ENCODE data around the gene LAMTOR2. TPM values are rescaled to one million over a fixed set of nuclear protein-coding genes. Genes with fewer than 3 reads are reported as not detected.
"Not testable (repeated sequence)": the region's sequence is repeated elsewhere in the genome, so short reads cannot be mapped to it uniquely, and the experiment has no call there.

Gene LAMTOR2
- 67.3 and 70.9 TPM in 2 replicates for total RNA-seq (2014; rRNA removed)
- polyA plus RNA-seq (2012) = 135 TPM

DNA sequence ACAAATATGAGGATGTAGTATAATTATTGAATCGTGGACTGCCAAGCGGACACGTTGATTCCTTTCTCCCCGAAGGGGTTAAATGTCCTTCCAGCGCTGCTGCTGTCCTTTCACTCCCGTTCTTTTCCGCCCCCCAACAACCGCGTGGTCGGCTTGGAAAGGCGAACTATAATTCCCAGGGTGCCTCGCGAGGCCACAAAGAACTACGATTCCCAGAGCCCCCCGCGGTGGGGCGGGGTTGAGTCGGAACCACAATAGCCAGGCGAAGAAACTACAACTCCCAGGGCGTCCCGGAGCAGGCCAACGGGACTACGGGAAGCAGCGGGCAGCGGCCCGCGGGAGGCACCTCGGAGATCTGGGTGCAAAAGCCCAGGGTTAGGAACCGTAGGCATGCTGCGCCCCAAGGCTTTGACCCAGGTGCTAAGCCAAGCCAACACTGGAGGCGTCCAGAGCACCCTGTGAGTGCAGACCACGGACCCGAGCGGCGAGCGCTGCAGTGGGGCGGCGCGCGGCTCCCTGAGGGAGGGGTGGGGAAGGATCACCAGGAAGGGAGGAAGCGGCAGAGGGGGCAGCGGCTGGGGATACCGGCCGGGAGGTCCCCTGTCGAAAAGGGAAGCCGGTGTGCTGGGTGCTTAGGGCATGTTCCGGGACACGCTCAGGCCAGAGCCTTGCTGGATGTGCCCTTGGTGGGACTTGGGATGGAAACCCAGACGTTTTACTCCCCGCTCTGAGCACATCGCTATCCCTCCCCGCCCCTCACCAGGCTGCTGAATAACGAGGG lies at the start of gene LAMTOR2:
LAMTOR2 (plus strand) TSS at position 283 of the 781 bp plus-strand sequence; CDS start at position 391, 108 bp downstream.
- DNase-seq (ENCODE audit: low read depth) = peak; percentile 97

DNA sequence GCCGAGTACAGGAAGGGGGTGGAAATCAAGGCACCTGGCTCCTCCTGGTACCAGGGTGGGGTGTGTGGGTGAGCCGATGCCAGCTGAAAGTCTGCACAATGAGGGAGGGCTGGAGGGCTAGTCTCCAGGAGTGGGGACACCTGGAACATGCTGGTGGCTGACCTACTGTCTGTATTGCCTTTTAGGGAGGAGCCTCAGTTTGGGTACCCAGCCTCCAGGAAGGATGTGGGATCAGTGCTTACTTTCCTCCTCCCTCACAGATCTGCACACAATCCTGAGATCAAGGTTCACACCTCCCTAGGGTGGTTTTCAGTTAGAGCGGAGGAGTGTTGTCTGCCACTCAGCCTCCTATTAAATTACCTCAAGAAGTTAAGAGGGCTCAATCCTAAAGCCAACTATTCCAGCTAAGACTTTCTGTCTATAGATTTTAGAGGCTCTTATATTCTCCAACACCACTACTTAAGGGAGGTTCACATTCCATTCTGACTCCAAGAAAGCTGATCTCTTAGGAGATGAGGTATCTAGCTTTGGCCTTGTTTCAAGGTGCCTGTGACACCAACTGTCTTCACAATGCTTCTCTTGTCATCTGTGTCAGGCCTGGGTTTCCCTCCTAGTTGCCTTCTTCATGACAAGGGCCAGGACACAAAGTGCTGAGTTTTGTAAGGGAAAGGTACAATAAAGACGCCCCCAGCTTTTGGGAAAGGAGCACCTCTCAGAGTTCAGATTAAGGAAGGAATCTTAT lies 49.6 kb upstream of the LAMTOR2 start:
- DNase-seq (ENCODE audit: low read depth) = no peak

GRCh38 chr1:156006666-156007376 lies 47.8 kb upstream of the LAMTOR2 start:
- peak; percentile 54 for DNase-seq (ENCODE audit: low read depth)

DNA sequence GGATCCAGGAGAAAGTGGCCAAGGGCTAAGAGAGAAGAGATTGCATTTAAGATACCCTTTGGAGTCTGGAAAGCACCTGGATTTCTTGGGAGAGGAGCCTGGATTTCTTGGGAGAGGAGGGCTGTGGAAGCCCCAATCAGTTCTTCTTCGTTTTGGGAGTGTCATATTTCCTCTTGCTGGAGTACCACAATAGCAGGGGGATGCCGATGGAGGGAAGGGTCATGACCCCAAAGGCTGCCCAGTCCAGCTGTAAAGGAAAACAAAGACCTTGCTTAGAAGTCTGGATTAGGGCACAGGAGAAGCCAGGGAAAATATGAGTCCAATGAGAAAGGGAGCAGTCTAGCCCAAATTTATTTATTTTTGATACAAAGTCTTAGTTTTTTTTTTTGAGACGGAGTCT lies 45.2 kb upstream of the LAMTOR2 start:
- no peak for DNase-seq (ENCODE audit: low read depth)

DNA sequence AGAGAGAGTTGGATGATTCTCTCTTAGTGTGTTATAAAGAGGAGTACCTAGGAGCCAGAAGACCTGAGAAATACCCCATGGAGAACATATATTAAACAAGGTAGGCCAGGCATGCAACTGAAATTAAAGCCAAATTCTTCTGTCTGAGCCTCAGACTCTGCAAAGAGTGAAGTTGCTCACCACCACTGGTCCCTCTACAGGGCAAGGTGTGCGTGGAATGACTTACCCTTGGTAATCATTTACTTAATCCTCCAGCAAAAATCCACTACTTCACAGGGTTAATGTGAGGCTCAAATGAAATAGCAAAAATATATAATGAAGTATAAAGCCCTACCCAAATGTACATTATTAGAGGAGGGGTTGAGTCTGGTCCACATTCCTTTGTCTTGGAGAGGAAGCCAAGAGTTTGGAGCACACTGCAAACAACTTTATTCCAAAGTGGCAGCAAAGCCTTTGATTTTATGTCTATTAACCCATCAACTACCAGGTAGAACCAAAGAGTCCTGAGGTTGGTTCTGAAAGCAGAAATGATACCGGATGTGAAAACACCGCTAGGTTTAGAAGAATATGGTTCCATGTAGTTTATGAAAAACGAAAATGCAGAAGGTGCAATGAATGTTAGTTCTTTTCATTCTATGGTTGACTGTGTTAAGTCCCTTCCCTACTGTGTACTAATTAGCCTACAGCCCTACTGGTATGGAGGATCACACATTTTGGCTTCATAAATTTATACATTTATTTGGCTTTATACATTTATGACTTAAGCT lies 42.3 kb upstream of the LAMTOR2 start:
- DNase-seq (ENCODE audit: low read depth) = no peak

GRCh38 chr1:156014829-156015228 lies 39.8 kb upstream of the LAMTOR2 start:
- DNase-seq (ENCODE audit: low read depth) = no peak

DNA sequence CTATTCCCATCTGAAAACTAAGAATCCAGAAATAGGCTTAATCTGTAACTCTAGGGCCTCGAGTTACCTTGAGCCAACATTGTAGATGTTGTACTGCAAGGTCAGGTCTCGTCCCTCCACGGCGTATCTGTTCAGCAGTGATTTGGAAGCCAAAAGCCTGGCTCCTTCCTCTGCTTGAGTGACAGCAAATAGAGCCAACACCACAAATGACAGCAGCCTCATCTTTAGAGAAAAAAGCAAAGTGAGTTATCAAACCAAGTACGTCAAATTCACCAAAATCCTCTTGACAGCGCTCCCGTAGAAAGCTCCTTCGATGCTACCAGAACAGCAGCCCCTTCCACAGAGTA lies 34.7 kb upstream of the LAMTOR2 start:
- DNase-seq (ENCODE audit: low read depth) = no peak

DNA sequence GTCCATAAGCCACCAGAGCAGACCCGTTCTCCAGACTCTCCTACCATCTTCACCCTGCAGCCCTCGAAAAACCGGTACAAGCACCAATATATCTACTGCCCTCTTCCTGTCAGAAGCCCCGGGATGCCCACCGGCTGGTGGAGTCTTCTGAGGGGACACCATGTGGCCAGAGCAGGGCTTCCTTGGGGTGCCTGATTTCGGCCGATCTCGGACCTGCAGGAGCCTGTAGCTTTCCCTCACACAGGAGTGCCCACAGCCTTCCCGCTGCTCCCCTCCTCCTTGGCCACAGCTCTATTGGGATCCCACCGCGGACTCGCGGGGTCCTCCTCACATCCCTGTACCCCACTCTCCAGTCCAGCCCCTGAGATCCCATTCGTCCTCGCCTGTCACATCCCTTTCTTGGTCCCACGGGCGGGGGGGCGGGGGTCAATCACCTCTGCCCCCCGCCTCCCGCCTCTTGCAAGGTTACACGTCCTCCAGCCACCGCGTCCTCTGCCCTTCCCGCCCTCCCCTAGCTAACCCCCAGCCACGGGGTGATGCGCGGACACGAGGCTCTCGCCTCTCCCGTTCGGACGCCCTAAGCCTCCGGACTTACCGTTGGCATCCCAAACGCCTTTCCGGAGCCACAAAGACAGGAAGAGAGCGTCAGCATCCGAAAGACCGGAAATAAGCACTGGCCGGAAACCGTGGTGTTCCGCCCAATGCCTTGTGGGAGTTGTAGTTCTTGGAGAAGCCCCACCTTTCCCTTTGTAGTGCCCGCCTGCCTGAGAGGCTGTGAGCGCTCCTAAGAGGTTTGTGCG lies 34.1 kb upstream of the LAMTOR2 start, which contains the start of gene SSR2:
SSR2 (minus strand) TSS at position 659 of the 800 bp plus-strand sequence. CDS start 784 bp downstream, outside the sequence.
- peak; percentile 89 for DNase-seq (ENCODE audit: low read depth)

DNA sequence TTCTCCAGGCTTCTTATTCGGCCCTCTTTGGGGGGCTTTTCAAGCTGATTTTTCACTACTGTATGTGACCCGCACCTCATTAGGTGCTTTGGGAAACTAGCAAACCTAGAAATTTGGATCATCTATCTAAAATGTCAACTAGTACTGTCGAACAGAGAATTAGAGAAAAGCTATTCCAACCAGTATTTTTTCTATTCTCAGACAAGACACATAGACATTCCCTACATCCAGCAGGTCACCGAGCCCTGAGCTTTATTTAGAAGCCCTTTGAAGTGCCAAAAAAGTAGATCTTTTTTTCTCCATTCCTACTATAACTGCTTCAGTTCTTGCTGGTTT lies 33.5 kb upstream of the LAMTOR2 start:
- no peak for DNase-seq (ENCODE audit: low read depth)

DNA sequence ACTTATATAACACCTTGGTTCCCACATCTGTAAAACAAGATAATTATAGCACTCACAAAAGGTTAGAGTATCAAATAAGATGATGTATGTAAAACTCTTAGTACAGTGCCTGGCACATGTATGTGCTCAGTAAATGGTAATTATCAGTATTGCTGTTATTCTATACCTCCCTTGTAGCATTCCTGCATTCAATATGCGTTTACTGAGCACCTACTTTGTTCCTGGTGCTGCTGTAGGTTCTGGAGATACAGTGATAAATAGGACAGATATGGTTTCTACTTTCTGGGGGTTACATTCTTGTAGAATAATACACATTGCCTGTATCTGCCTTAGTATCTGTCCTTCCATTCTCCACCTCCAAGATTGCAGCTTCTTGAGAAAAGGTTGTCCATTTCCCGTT lies 32.6 kb upstream of the LAMTOR2 start:
- no peak for DNase-seq (ENCODE audit: low read depth)

DNA sequence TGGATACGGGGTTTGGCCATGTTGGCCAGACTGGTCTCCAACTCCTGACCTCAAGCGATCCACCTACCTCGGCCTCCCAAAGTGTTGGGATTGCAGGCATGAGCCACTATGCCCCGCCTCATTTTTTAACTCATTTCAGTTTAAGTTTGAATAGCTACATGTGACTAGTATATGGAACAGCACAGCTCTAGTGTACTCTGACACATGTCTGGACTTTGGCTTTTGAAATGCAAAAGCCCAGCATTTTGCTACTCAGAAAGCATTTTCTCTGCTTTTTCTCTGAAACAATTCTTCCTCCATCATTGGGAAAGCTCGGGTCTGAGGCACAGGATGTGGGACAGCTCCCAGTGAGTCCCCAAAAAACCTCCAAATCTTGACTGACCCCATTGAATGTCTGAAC lies 29.8 kb upstream of the LAMTOR2 start:
- DNase-seq (ENCODE audit: low read depth) = no peak

GRCh38 chr1:156025876-156026275 lies 28.7 kb upstream of the LAMTOR2 start:
- DNase-seq (ENCODE audit: low read depth) = no peak

DNA sequence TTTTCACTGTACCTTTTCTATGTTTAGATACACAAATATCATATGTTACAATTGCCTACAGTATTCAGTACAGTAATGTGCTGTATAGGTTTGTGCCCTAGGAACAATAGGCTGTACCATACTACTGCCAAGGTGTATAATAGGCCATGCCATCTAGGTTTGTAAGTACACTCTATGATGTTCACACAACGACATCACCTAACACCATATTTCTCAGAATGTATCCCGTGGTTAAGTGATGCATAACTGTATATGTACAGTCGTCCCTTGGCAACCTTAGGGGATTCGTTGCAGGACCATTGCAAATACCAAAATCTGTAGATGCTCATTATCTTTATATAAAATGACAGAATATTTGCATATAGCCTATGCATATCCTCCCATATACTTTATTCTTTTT lies 28.0 kb upstream of the LAMTOR2 start:
- no peak for DNase-seq (ENCODE audit: low read depth)

- DNase-seq (ENCODE audit: low read depth) = no peak
Observed at GRCh38 chr1:156033011-156033410, 21.6 kb upstream of the LAMTOR2 start.

- DNase-seq (ENCODE audit: low read depth) = not testable (repeated sequence)
Observed at GRCh38 chr1:156034991-156035390, 19.6 kb upstream of the LAMTOR2 start.

GRCh38 chr1:156042828-156043227 lies 11.8 kb upstream of the LAMTOR2 start:
- no peak for DNase-seq (ENCODE audit: low read depth)

DNA sequence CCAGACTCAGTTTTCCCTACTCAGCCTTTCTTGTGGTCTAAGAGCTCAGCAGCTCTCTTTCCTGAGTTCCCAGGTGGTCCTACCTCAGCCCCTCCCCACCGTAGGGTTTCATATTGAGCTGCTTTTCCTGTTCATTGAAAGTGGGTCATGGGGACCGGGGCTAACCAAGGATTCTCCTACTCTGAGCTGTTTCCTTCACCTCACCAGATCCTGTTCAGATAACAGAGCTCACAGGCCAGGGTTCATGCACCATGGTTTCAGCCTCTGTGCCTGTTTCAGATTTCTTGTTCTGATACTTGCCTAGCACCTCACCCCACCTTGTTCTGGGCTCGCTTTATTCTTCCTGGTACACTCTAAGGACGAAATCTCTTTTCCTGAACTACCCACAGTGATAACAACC lies 9.5 kb upstream of the LAMTOR2 start:
- DNase-seq (ENCODE audit: low read depth) = no peak

DNA sequence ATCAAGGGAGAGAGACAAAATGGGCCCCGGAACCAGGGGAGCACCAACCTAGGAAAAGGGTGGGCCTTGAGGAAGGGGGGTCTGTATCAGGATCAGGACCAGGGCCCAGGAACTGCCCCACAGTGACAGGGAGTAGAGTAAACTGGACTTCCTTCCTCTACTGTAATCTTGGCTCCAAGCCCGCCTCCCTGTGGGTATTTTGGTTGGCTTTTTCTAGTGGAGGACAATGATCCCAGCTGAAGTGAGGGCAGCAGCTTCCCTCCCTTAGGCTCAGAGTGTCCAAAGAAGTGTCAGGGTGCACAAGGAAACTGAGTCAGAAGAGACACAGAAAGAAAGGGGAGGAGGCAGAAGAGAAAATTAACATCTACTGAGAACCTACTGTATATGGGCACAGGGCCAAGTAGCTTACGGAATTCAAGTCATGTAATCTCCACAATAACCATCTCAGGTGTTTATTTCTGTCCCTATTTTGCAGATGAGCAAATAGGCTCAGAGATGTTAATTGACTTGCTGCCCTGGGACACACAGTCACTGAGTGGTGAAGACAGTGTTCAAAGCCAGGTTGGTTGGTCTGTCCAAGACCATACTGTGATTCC lies 5.8 kb upstream of the LAMTOR2 start:
- no peak for DNase-seq (ENCODE audit: low read depth)

- peak; percentile 33 for DNase-seq (ENCODE audit: low read depth)
Observed at GRCh38 chr1:156050376-156050775, 4.2 kb upstream of the LAMTOR2 start.

DNA sequence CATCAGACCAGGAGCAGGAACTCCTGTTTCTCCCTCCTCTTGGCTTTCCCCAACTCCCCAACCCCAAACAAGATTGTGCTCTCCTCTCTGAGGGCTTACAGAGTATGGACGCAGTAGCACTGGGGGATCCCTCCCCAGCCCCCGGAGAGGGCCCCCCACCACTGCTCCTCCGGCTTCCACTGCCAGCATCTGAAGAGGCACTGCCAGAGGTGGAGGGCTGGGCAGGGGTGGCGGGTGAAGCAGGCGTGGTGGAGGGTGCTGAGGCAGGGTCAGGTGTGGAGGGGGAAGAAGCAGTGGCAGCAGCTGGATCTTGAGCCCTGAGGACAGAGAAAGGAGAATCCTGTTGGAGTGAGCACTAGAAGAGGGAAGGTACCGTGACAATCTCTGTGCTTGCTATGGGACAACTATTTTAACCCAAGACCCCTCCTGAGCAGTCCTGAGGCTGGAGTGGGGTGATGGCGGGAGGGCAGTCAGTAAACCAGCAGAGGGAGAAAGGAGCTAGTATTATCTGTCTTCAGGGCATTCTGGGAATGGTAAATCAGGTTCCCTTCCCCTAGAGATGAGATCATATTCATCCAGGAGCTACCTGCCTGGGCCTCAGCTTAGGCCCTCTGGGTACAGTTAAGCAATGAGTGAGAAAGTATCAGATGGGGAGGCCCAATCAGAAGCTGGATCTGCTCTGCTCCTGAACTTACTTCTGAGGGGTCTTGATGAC lies 3.4 kb upstream of the LAMTOR2 start:
- DNase-seq (ENCODE audit: low read depth) = no peak
